Esophagus muscularis mucosa (tissue), 4 donors: ENCODE measurements around the gene PABPC3. TPM values are rescaled to one million over a fixed set of nuclear protein-coding genes. Genes with fewer than 3 reads are reported as not detected.

ENCODE experiments used
- DNase-seq: peaks from one replicate; pipeline ENCODE4 v3.0.0-alpha.2; 2017; ENCODE audit errors: extremely low spot score
- H3K27ac ChIP-seq, 4 donors: fragments of 200-600 bp; sonication (generic); replicated peaks in 1 of 4; 1 replicate in 3 of 4; 2 replicates in 1 of 4; pipeline ENCODE4 v1.5.1; 2016 to 2019; ENCODE audit warnings: mild to moderate bottlenecking in 1 of 4
- H3K27me3 ChIP-seq, 4 donors: fragments of 200-600 bp; sonication (generic); one replicate each; pipeline versions ENCODE4 v1.5.1 to v1.6.0; 2016 to 2019
- H3K36me3 ChIP-seq, 4 donors: fragments of 200-600 bp; sonication (generic); one replicate each; pipeline ENCODE4 v1.5.1; 2016 to 2019
- H3K4me1 ChIP-seq, 4 donors: fragments of 200-600 bp; sonication (generic); one replicate each; pipeline ENCODE4 v1.5.1; 2016 to 2019
- H3K4me3 ChIP-seq, 4 donors: fragments of 200-600 bp; sonication (generic); 1 replicate in 2 of 4; 2 replicates in 2 of 4; pipeline ENCODE4 v1.5.1; 2016 to 2019; ENCODE audit warnings: mild to moderate bottlenecking in 4 of 4, moderate library complexity in 1 of 4
- H3K9me3 ChIP-seq, 4 donors: fragments of 200-600 bp; sonication (generic); 1 replicate in 3 of 4; 2 replicates in 1 of 4; pipeline ENCODE4 v1.5.1; 2016 to 2019
- CTCF ChIP-seq, 3 experiments: fragments of 200-600 bp in 2 of 3; fragments of 450-650 bp in 1 of 3; sonication (generic) in 2 of 3; IDR thresholded peaks; one replicate each; pipeline ENCODE4 v1.5.1; 2017 to 2019; ENCODE audit warnings: antibody characterized with exemption in 3 of 3, mild to moderate bottlenecking in 2 of 3, moderate library complexity in 1 of 3
- EP300 ChIP-seq: sonication (generic); formaldehyde crosslinking; IDR thresholded peaks from one replicate; pipeline ENCODE4 v1.6.1; 2017; ENCODE audit warnings: antibody characterized with exemption
- POLR2A ChIP-seq: fragments of 450-650 bp; IDR thresholded peaks from one replicate; pipeline ENCODE4 v1.6.1; 2017; ENCODE audit warnings: antibody characterized with exemption, moderate library complexity, mild to moderate bottlenecking, low read depth
- POLR2AphosphoS5 ChIP-seq, 2 donors: sonication (generic); formaldehyde crosslinking; IDR thresholded peaks; one replicate each; pipeline ENCODE4 v1.6.1; 2017; ENCODE audit warnings: antibody characterized with exemption in 2 of 2
- WGBS: methylation state at CpG from one replicate; pipeline ENCODE4 v1.1.5; 2018; 5-methylcytosine and 5-hydroxymethylcytosine counted together
- intact Hi-C: fragments of 100-400 bp; cut with DNase I; formaldehyde crosslinking; loops from one replicate; pipeline ENCODE4 v1.15.1; 2023
- total RNA-seq, 4 donors: library from RNA; depleted of rRNA; stranded (reverse); fragments of >200 nt; gene quantifications; one replicate each; pipeline versions ENCODE4 v1.1.0 to v1.2.1, GENCODE V29; 2016

Gene PABPC3
- total RNA-seq, 4 donors from 2014 or later: under 0.01 to 0.17 (median 0.11) TPM; not detected in 1

- Histone ChIP-seq H3K9me3 (no peaks in the 10 kb centered on the region), H3K27me3 (peaks cover 0 to under 1% (median 0%) of the 10 kb centered on the region in 4 donors), H3K4me3 (no peak overlapping the region), H3K27ac (no peak overlapping the region), H3K4me1 (no peaks in the 10 kb centered on the region), H3K36me3 (no peaks in the 10 kb centered on the region)
- intact Hi-C loops: no loop called here
- peak; percentile 21 for DNase-seq
- whole genome bisulfite sequencing: 94% methylated on average over 5 of the region's 5 CpGs
- no peak for TF ChIP-seq CTCF (IDR thresholded peaks at IDR 0.05)
- no peak for TF ChIP-seq EP300
- no peak for TF ChIP-seq POLR2AphosphoS5 (IDR thresholded peaks at IDR 0.05)
Observed at GRCh38 chr13:25109341-25109740, 13.4 kb downstream of the PABPC3 start.

GRCh38 chr13:25110956-25111584 is 15.1 kb downstream of the PABPC3 start:
- intact Hi-C loops: loop anchor here (5.0 kb wide), 1 partner anchor 119 kb away; no protein-coding TSS in a partner anchor
- no peak overlapping the region for H3K4me3 ChIP-seq
- H3K4me1 ChIP-seq: no peaks in the 10 kb centered on the region
- no peak for TF ChIP-seq POLR2A
- no peak for TF ChIP-seq CTCF (IDR thresholded peaks at IDR 0.05)
- no peak for TF ChIP-seq EP300
- no peak for TF ChIP-seq POLR2AphosphoS5 (IDR thresholded peaks at IDR 0.05)
- H3K27me3 ChIP-seq: peaks cover 0 to 8% (median 0%) of the 10 kb centered on the region in 4 donors
- no peak overlapping the region for H3K27ac ChIP-seq
- no peak for DNase-seq
- no peaks in the 10 kb centered on the region for H3K36me3 ChIP-seq
- no peaks in the 10 kb centered on the region for H3K9me3 ChIP-seq
- 50% methylated on average over 1 of the region's 1 CpG for WGBS

- Histone ChIP-seq H3K4me1 (no peaks in the 10 kb centered on the region), H3K27ac (no peak overlapping the region), H3K9me3 (no peaks in the 10 kb centered on the region), H3K4me3 (no peak overlapping the region), H3K27me3 (peaks cover 0 to 11% (median 0%) of the 10 kb centered on the region in 4 donors), H3K36me3 (no peaks in the 10 kb centered on the region)
- intact Hi-C loops: loop anchor here (5.0 kb wide), 1 partner anchor 119 kb away; no protein-coding TSS in a partner anchor
- no peak for TF ChIP-seq CTCF (IDR thresholded peaks at IDR 0.05)
- 35% methylated on average over 2 of the region's 2 CpGs for whole genome bisulfite sequencing
- peak; percentile 87 for DNase-seq
Observed at GRCh38 chr13:25111585-25111956, 15.6 kb downstream of the PABPC3 start.

GRCh38 chr13:25112695-25113255 is 16.8 kb downstream of the PABPC3 start:
- Histone ChIP-seq H3K27me3 (peaks cover 0 to 23% (median 0%) of the 10 kb centered on the region in 4 donors), H3K4me3 (no peak overlapping the region), H3K4me1 (no peaks in the 10 kb centered on the region), H3K27ac (no peak overlapping the region), H3K36me3 (no peaks in the 10 kb centered on the region), H3K9me3 (no peaks in the 10 kb centered on the region)
- intact Hi-C loops: loop anchor here (5.0 kb wide), 1 partner anchor 120 kb away; no protein-coding TSS in a partner anchor
- 48% methylated on average over 3 of the region's 3 CpGs for WGBS
- TF ChIP-seq POLR2A: no peak
- TF ChIP-seq POLR2AphosphoS5 (IDR thresholded peaks at IDR 0.05): no peak
- TF ChIP-seq EP300: no peak
- TF ChIP-seq CTCF (IDR thresholded peaks at IDR 0.05): no peak
- peak; percentile 55 for DNase-seq
